GM10266 (cell line): Measurements from ENCODE around the gene SYCN.

Source experiments
- DNase-seq: peaks from one replicate; pipeline ENCODE4 v3.0.0; 2012; ENCODE audit errors: extremely low spot score
- TF ChIP-seq, protein P1 (sequence below): IDR thresholded peaks from 2 replicates; pipeline ENCODE4 v1.5.1; 2012; ENCODE audit warnings: mild to moderate bottlenecking, low read depth; ENCODE audit not compliant: control insufficient read depth, insufficient read depth; ENCODE audit errors: missing control alignments

SYCN gene

DNA sequence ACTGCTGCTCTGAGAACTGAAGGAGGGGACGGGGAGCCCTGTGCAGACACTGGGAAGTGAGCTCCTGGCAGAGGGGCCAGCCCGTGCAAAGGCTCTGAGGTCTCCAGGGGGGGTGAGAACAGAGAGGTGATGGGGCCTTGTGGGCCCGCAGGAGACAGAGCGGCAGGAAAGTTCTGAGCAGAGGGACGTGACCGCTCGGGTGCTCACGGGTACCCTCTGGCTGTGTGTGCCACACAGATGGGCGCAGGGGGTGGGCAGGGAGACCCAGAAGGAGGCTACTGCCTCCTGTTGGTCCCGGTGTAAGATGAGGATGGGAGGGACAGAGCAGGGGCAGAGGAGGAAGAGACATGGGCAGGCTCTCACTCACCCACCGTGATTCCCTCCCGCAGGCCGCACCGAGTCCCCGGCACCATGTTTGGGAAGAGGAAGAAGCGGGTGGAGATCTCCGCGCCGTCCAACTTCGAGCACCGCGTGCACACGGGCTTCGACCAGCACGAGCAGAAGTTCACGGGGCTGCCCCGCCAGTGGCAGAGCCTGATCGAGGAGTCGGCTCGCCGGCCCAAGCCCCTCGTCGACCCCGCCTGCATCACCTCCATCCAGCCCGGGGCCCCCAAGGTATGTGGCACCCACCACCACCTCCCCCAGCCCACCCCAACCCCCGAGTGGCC, 34.8 kb downstream of the SYCN start:
- DNase-seq, result no peak
- TF ChIP-seq, protein P1, sequence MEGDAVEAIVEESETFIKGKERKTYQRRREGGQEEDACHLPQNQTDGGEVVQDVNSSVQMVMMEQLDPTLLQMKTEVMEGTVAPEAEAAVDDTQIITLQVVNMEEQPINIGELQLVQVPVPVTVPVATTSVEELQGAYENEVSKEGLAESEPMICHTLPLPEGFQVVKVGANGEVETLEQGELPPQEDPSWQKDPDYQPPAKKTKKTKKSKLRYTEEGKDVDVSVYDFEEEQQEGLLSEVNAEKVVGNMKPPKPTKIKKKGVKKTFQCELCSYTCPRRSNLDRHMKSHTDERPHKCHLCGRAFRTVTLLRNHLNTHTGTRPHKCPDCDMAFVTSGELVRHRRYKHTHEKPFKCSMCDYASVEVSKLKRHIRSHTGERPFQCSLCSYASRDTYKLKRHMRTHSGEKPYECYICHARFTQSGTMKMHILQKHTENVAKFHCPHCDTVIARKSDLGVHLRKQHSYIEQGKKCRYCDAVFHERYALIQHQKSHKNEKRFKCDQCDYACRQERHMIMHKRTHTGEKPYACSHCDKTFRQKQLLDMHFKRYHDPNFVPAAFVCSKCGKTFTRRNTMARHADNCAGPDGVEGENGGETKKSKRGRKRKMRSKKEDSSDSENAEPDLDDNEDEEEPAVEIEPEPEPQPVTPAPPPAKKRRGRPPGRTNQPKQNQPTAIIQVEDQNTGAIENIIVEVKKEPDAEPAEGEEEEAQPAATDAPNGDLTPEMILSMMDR, result no peak

DNA sequence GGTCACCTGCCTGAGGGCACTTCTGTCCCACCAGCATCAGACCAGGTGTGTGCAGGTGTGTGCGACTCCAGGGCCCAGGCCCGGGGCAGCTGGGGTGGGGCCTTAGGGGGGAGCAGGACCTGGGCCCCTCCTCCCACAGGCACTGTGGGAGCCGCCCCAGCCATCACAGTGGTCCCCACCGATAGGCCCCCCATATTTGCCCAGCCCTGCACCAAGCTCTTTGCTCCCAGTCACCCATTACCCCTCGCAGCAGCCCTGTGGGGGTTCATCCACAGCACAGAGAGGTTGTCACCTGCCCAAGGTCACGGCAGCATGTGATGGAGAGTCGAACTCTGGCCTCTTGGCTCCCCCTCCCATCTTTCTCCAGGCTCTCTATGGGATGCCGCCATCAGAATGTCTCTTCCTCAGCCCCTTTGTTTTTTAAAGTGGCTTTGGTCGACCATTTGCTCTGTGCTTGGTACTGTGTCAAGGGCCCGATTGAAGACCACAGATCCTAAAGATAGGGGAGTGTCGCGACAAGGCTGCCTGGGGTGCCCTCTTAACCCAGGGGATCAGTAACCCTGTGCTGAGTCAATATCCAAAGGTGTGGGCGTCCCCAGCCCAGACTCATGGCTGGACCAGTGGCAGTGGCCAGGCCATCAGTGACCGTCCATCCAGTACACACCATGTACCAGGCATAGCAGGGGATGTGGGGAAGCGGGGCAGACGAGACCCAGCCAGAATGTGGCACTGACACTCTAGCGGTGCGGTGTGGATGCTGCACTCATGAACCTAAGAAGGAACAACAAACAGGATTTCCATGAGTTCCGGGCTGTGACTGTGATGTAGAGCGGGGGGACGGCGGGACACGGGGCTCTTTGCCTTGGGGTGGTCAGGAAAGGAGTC, 35.6 kb downstream of the SYCN start:
- TF ChIP-seq, protein P1, result no peak
- DNase-seq, result no peak

DNA sequence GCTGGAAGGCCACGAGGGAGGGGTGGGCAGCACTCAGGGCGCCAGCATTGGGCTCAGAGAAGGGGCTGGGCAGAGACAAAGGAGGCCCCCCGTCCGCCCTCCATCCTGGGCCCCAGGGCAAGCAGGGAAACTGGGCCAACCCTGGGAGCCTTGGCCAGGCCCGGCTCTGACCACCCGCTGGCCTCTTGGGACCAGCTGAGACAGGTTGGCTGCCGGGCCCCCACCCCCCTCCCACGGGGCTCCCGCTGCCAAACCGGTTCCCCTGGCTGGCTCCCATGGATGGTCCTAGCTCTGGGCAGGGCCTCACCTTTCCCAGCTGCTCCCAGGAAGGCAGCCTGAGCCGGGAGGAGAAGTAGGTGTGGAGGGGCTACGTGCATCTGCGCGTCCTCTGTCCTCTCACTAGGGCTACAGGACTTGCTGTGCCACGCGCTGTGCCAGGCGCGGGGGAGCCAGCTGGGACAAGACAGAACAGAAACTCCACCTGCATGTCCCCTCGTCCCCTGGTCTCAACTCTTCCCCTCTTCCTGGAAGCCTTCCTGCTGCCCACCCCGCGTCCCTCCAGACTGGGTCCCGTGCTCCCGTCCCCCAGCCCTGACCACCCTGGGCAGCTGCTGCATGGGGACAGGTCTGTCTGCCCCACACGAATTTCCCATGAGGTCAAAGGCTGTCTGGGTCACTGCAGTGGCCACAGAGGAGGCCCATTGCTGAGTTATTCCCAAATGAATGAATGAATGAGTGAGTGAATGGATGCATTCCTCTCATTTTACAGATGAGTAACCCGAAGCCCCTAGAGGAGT, 36.4 kb downstream of the SYCN start:
- TF ChIP-seq, protein P1, result no peak
- no peak for DNase-seq

DNA sequence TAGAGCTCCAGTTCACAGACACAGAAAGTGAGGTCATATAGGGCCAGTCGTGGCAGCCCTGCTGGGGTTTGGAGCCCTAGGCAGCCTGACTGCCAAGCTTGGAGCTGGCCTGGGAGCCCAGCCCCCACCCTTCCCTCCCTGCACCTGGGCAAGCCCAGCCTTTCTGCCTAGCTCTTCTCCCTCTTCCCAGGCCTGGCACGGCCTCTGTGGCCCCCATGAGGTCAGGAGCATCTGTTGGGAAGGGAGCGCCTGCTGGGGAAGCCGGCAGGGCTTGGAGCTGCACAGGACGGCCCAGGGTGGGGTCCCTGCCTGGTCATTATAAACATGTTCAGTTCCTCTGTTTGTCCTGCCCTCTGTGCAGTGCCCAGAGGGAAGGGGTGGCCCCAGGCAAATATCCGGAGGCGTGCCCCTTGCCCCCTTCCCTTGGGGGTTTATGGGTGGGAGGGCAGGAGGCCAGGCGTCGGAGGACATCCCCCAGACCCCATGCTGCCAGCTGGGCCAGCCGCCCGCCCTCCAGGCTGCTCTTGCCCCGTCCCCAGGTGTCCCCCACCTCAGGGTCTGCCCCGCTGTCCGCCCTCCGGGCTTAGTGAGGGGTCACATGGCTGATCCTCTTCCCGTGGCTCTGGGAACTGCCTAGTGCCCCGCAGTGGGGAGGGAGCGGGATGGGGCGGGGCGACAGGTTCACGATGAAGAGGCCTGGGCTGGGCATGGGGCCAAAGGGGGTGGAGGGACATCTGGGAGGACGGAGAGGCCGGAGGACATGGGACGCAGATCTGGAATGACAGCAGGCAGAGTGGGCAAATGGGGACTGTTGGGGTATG, 37.3 kb downstream of the SYCN start:
- no peak for DNase-seq
- TF ChIP-seq, protein P1, result no peak

DNA sequence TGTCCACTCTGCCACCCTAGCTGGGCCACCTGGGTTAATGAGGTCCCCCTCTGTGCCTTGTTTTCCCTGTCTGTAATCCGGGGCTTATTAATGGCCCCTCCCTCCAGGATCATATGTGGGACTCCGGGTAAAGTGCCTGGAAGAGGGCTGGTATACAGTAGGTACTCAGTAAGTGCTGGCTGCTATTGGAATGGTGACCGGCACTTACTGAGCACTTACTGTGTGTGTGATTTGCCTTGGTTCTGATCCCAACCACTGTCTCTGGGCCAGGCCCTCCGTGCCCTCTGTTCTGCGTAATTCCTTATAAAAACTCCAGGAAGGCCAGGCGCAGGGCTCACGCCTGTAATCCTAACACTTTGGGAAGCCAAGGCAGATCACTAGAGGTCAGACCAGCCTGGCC, 38.2 kb downstream of the SYCN start:
- DNase-seq, result no peak
- TF ChIP-seq, protein P1, result no peak

DNA sequence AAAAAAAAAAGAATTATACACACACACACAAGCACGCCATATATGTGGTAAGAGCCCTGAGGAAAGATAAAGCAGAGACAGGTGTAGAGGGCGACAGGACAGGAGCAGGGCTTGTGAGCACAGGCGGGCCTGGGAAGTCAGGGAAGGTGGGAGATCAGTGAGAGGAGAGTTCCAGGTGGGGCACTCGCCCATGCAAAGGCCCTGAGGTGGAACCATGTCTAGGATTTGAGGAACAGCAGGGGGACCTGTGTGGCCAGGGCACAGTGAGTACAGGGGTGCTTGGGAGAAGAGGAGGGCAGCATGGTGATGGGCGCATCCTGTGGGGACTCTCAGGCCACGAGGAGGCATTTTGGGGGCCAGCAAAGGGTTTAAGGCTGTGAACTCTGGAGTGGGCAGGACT, 39.8 kb downstream of the SYCN start:
- no peak for DNase-seq
- TF ChIP-seq, protein P1, result no peak
